HG02763 (cell line): ENCODE measurements around the gene USP17L28.
"Not testable (repeated sequence)": the region's sequence is repeated elsewhere in the genome, so short reads cannot be mapped to it uniquely, and the experiment has no call there.

Experiments
- ATAC-seq: cut with Tn5 transposase; IDR thresholded peaks from one replicate; pipeline ENCODE4 v1.9.1; 2021; ENCODE audit warnings: mild to moderate bottlenecking, moderate library complexity; ENCODE audit not compliant: unreplicated experiment

USP17L28 gene

GRCh38 chr4:9348593-9348992 is at the start of gene USP17L28:
Gene USP17L28, plus strand, starts transcription at chr4:9348893. Its CDS starts 0 bp downstream, at chr4:9348893.
- ATAC-seq, result not testable (repeated sequence)

GRCh38 chr4:9324191-9324590 is 24.5 kb upstream of the USP17L28 start:
- ATAC-seq, result not testable (repeated sequence)

- ATAC-seq, result not testable (repeated sequence)
Measured at GRCh38 chr4:9324865-9325264, 23.8 kb upstream of the USP17L28 start, which contains the start of gene USP17L24. Gene USP17L24, plus strand, starts transcription at chr4:9325165. Its CDS starts 0 bp downstream, at chr4:9325165.

- not testable (repeated sequence) for ATAC-seq
Measured at GRCh38 chr4:9329611-9330010, 19.1 kb upstream of the USP17L28 start, which contains the start of gene USP17L25. Gene USP17L25, plus strand, starts transcription at chr4:9329911. Its CDS starts 0 bp downstream, at chr4:9329911.

- ATAC-seq, result not testable (repeated sequence)
Measured at GRCh38 chr4:9334358-9334757, 14.3 kb upstream of the USP17L28 start, which contains the start of gene USP17L26. Gene USP17L26, plus strand, starts transcription at chr4:9334658. Its CDS starts 0 bp downstream, at chr4:9334658.

- not testable (repeated sequence) for ATAC-seq
Measured at GRCh38 chr4:9339103-9339502, 9.6 kb upstream of the USP17L28 start, which contains the start of gene USP17L5. Gene USP17L5, plus strand, starts transcription at chr4:9339403. Its CDS starts 0 bp downstream, at chr4:9339403.

- not testable (repeated sequence) for ATAC-seq
Measured at GRCh38 chr4:9343848-9344247, 4.8 kb upstream of the USP17L28 start, which contains the start of gene USP17L27. Gene USP17L27, plus strand, starts transcription at chr4:9344148. Its CDS starts 0 bp downstream, at chr4:9344148.

- not testable (repeated sequence) for ATAC-seq
Measured at GRCh38 chr4:9350866-9351265, 2.2 kb downstream of the USP17L28 start.

GRCh38 chr4:9353338-9353737 is 4.6 kb downstream of the USP17L28 start, which contains the start of gene USP17L29:
Gene USP17L29, plus strand, starts transcription at chr4:9353638. Its CDS starts 0 bp downstream, at chr4:9353638.
- ATAC-seq, result not testable (repeated sequence)

GRCh38 chr4:9362829-9363228 is 14.1 kb downstream of the USP17L28 start, which contains the start of gene USP17L30:
Gene USP17L30, plus strand, starts transcription at chr4:9363129. Its CDS starts 0 bp downstream, at chr4:9363129.
- not testable (repeated sequence) for ATAC-seq

GRCh38 chr4:9379881-9380280 is 31.2 kb downstream of the USP17L28 start:
- not testable (repeated sequence) for ATAC-seq

- not testable (repeated sequence) for ATAC-seq
Measured at GRCh38 chr4:9381012-9381534, 32.4 kb downstream of the USP17L28 start.

GRCh38 chr4:9384126-9384525 is 35.4 kb downstream of the USP17L28 start:
- ATAC-seq, result no peak

- ATAC-seq, result not testable (repeated sequence)
Measured at GRCh38 chr4:9389001-9389400, 40.3 kb downstream of the USP17L28 start.
